Right kidney (tissue), 1 donor: ENCODE results near the gene SCAPER.
A peak's percentile ranks its signal among the peaks of the same experiment; 100 is the strongest.
"Not testable (repeated sequence)": the region's sequence is repeated elsewhere in the genome, so short reads cannot be mapped to it uniquely, and the experiment has no call there.

ENCODE experiments used
- DNase-seq: peaks from one replicate; pipeline ENCODE4 v3.0.0-alpha.2; 2016

SCAPER gene

GRCh38 chr15:76861815-76862397, 43.2 kb downstream of the SCAPER start:
- no peak for DNase-seq

- no peak for DNase-seq
Measured at GRCh38 chr15:76860201-76860600, 44.9 kb downstream of the SCAPER start.

GRCh38 chr15:76850367-76850766, 54.8 kb downstream of the SCAPER start:
- DNase-seq = not testable (repeated sequence)

- DNase-seq = no peak
Measured at GRCh38 chr15:76846782-76847181, 58.4 kb downstream of the SCAPER start.

- DNase-seq = no peak
Measured at GRCh38 chr15:76844096-76844495, 61.0 kb downstream of the SCAPER start.

- DNase-seq = no peak
Measured at GRCh38 chr15:76843269-76843668, 61.9 kb downstream of the SCAPER start.

- peak; percentile 5 for DNase-seq
Measured at GRCh38 chr15:76840830-76841460, 64.2 kb downstream of the SCAPER start.

- no peak for DNase-seq
Measured at GRCh38 chr15:76839173-76839572, 66.0 kb downstream of the SCAPER start.

- no peak for DNase-seq
Measured at GRCh38 chr15:76837474-76837873, 67.7 kb downstream of the SCAPER start.

- no peak for DNase-seq
Measured at GRCh38 chr15:76829939-76830338, 75.2 kb downstream of the SCAPER start.

GRCh38 chr15:76823890-76824289, 81.2 kb downstream of the SCAPER start:
- peak; percentile 6 for DNase-seq

GRCh38 chr15:76823303-76823702, 81.8 kb downstream of the SCAPER start:
- DNase-seq = no peak

- not testable (repeated sequence) for DNase-seq
Measured at GRCh38 chr15:76818926-76819325, 86.2 kb downstream of the SCAPER start.

GRCh38 chr15:76815421-76815820, 89.7 kb downstream of the SCAPER start:
- no peak for DNase-seq

- no peak for DNase-seq
Measured at GRCh38 chr15:76812381-76812780, 92.8 kb downstream of the SCAPER start.

GRCh38 chr15:76809412-76810103, 95.6 kb downstream of the SCAPER start:
- DNase-seq = no peak

GRCh38 chr15:76803049-76803571, 102.0 kb downstream of the SCAPER start:
- DNase-seq = no peak

GRCh38 chr15:76802411-76802810, 102.7 kb downstream of the SCAPER start:
- DNase-seq = no peak

GRCh38 chr15:76799760-76800159, 105.4 kb downstream of the SCAPER start:
- no peak for DNase-seq

GRCh38 chr15:76795217-76795616, 109.9 kb downstream of the SCAPER start:
- DNase-seq = no peak

GRCh38 chr15:76793162-76793561, 112.0 kb downstream of the SCAPER start:
- no peak for DNase-seq

- DNase-seq = no peak
Measured at GRCh38 chr15:76791511-76791910, 113.6 kb downstream of the SCAPER start.

- no peak for DNase-seq
Measured at GRCh38 chr15:76787273-76787672, 117.9 kb downstream of the SCAPER start.

- DNase-seq = no peak
Measured at GRCh38 chr15:76776969-76777368, 128.2 kb downstream of the SCAPER start.
